Ishikawa (cell line): ENCODE results near the gene WWOX.

ENCODE experiments used
- CEBPB ChIP-seq: IDR thresholded peaks from 2 replicates; pipeline ENCODE4 v1.6.1; 2012
- EGR1 ChIP-seq: IDR thresholded peaks from 2 replicates; pipeline ENCODE4 v1.6.1; 2012
- MAX ChIP-seq: IDR thresholded peaks from 2 replicates; pipeline ENCODE4 v1.6.1; 2012
- RAD21 ChIP-seq: IDR thresholded peaks from 2 replicates; pipeline ENCODE4 v1.6.1; 2012; ENCODE audit warnings: low read depth
- REST ChIP-seq: IDR thresholded peaks from 2 replicates; pipeline ENCODE4 v1.6.1; 2012; ENCODE audit warnings: low read depth, mild to moderate bottlenecking
- TAF1 ChIP-seq: IDR thresholded peaks from 2 replicates; pipeline ENCODE4 v1.6.1; 2012; ENCODE audit warnings: low read depth, mild to moderate bottlenecking
- TCF12 ChIP-seq: IDR thresholded peaks from 2 replicates; pipeline ENCODE4 v1.6.1; 2012; ENCODE audit warnings: low read depth
- USF1 ChIP-seq: IDR thresholded peaks from 2 replicates; pipeline ENCODE4 v1.6.1; 2012

GRCh38 chr16:78060295-78060694 lies 39.2 kb upstream of the WWOX start:
- TF ChIP-seq CEBPB: no peak
- no peak for TF ChIP-seq TCF12
- TF ChIP-seq REST: no peak
- no peak for TF ChIP-seq RAD21
- no peak for TF ChIP-seq USF1
- no peak for TF ChIP-seq EGR1
- no peak for TF ChIP-seq MAX
- TF ChIP-seq TAF1: no peak
